ENCODE data around the gene SETBP1.

Gene SETBP1

GRCh38 chr18:44774191-44774590 lies 93.5 kb downstream of the SETBP1 start:
- peaks cover 24% of the 10 kb centered on the region for H3K79me2 ChIP-seq (ENCODE audit: control insufficient read depth, low read length)
- no peak for TF ChIP-seq EZH2phosphoT487 (IDR thresholded peaks at IDR 0.05; ENCODE audit: borderline replicate concordance, low read length)
- H3F3A ChIP-seq (ENCODE audit: control insufficient read depth, insufficient read depth): no peaks in the 10 kb centered on the region
- no peaks in the 10 kb centered on the region for H3K27me3 ChIP-seq (ENCODE audit: control insufficient read depth, low read length)
- no peak overlapping the region for H3K27ac ChIP-seq (ENCODE audit: low read depth, low read length)
- H3K9me3 ChIP-seq (ENCODE audit: control insufficient read depth, insufficient read depth, low read length): no peaks in the 10 kb centered on the region
- H3K4me2 ChIP-seq (ENCODE audit: low read length): no peak overlapping the region
- H3K4me3 ChIP-seq (ENCODE audit: low read length): no peak overlapping the region
- no peaks in the 10 kb centered on the region for H3K36me3 ChIP-seq (ENCODE audit: control insufficient read depth, low read length)
- H4K20me1 ChIP-seq (ENCODE audit: control insufficient read depth, insufficient read depth, low read depth, low read length): no peaks in the 10 kb centered on the region
- peaks cover 29% of the 10 kb centered on the region for H3K4me1 ChIP-seq (ENCODE audit: control insufficient read depth, low read length)
- H3K9me2 ChIP-seq (replicated peaks; ENCODE audit: control insufficient read depth, low read length): no peaks in the 10 kb centered on the region

GRCh38 chr18:44777457-44778192 lies 96.9 kb downstream of the SETBP1 start:
- no peaks in the 10 kb centered on the region for H3F3A ChIP-seq (ENCODE audit: control insufficient read depth, insufficient read depth)
- no peak overlapping the region for H3K4me2 ChIP-seq (ENCODE audit: low read length)
- no peaks in the 10 kb centered on the region for H3K36me3 ChIP-seq (ENCODE audit: control insufficient read depth, low read length)
- no peak overlapping the region for H3K27ac ChIP-seq (ENCODE audit: low read depth, low read length)
- H4K20me1 ChIP-seq (ENCODE audit: control insufficient read depth, insufficient read depth, low read depth, low read length): no peaks in the 10 kb centered on the region
- H3K4me3 ChIP-seq (ENCODE audit: low read length): no peak overlapping the region
- no peaks in the 10 kb centered on the region for H3K9me2 ChIP-seq (replicated peaks; ENCODE audit: control insufficient read depth, low read length)
- peaks cover 11% of the 10 kb centered on the region; the same call in 1 of the 2 replicates for H3K79me2 ChIP-seq (ENCODE audit: control insufficient read depth, low read length)
- H3K9me3 ChIP-seq (ENCODE audit: control insufficient read depth, insufficient read depth, low read length): no peaks in the 10 kb centered on the region
- 0 out of 2 replicates have a peak, but pooled peaks cover 2% of the 10 kb centered on the region for H3K4me1 ChIP-seq (ENCODE audit: control insufficient read depth, low read length)
- H3K27me3 ChIP-seq (ENCODE audit: control insufficient read depth, low read length): no peaks in the 10 kb centered on the region
- TF ChIP-seq EZH2phosphoT487 (IDR thresholded peaks at IDR 0.05; ENCODE audit: borderline replicate concordance, low read length): no peak
- TF ChIP-seq, protein P1, sequence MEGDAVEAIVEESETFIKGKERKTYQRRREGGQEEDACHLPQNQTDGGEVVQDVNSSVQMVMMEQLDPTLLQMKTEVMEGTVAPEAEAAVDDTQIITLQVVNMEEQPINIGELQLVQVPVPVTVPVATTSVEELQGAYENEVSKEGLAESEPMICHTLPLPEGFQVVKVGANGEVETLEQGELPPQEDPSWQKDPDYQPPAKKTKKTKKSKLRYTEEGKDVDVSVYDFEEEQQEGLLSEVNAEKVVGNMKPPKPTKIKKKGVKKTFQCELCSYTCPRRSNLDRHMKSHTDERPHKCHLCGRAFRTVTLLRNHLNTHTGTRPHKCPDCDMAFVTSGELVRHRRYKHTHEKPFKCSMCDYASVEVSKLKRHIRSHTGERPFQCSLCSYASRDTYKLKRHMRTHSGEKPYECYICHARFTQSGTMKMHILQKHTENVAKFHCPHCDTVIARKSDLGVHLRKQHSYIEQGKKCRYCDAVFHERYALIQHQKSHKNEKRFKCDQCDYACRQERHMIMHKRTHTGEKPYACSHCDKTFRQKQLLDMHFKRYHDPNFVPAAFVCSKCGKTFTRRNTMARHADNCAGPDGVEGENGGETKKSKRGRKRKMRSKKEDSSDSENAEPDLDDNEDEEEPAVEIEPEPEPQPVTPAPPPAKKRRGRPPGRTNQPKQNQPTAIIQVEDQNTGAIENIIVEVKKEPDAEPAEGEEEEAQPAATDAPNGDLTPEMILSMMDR (IDR thresholded peaks at IDR 0.05; ENCODE audit: low read depth, low read length, poor library complexity, severe bottlenecking): no peak

GRCh38 chr18:44778788-44779187 lies 98.1 kb downstream of the SETBP1 start:
- no peaks in the 10 kb centered on the region for H4K20me1 ChIP-seq (ENCODE audit: control insufficient read depth, insufficient read depth, low read depth, low read length)
- H3K9me2 ChIP-seq (replicated peaks; ENCODE audit: control insufficient read depth, low read length): no peaks in the 10 kb centered on the region
- TF ChIP-seq, protein P1 (IDR thresholded peaks at IDR 0.05; ENCODE audit: low read depth, low read length, poor library complexity, severe bottlenecking): no peak
- no peak for TF ChIP-seq EZH2phosphoT487 (IDR thresholded peaks at IDR 0.05; ENCODE audit: borderline replicate concordance, low read length)
- H3K9me3 ChIP-seq (ENCODE audit: control insufficient read depth, insufficient read depth, low read length): no peaks in the 10 kb centered on the region
- no peak overlapping the region for H3K27ac ChIP-seq (ENCODE audit: low read depth, low read length)
- H3F3A ChIP-seq (ENCODE audit: control insufficient read depth, insufficient read depth): no peaks in the 10 kb centered on the region
- H3K79me2 ChIP-seq (ENCODE audit: control insufficient read depth, low read length): peaks cover 11% of the 10 kb centered on the region; the same call in 1 of the 2 replicates
- no peaks in the 10 kb centered on the region for H3K27me3 ChIP-seq (ENCODE audit: control insufficient read depth, low read length)
- H3K4me3 ChIP-seq (ENCODE audit: low read length): no peak overlapping the region
- H3K36me3 ChIP-seq (ENCODE audit: control insufficient read depth, low read length): no peaks in the 10 kb centered on the region
- H3K4me1 ChIP-seq (ENCODE audit: control insufficient read depth, low read length): 0 out of 2 replicates have a peak, but pooled peaks cover 2% of the 10 kb centered on the region
- H3K4me2 ChIP-seq (ENCODE audit: low read length): no peak overlapping the region

GRCh38 chr18:44779753-44780292 lies 99.1 kb downstream of the SETBP1 start:
- no peak overlapping the region for H3K27ac ChIP-seq (ENCODE audit: low read depth, low read length)
- H3K4me1 ChIP-seq (ENCODE audit: control insufficient read depth, low read length): peaks cover 10% of the 10 kb centered on the region
- 0 out of 2 replicates have a peak, but pooled peaks cover 5% of the 10 kb centered on the region for H3K79me2 ChIP-seq (ENCODE audit: control insufficient read depth, low read length)
- H3K4me3 ChIP-seq (ENCODE audit: low read length): no peak overlapping the region
- no peaks in the 10 kb centered on the region for H4K20me1 ChIP-seq (ENCODE audit: control insufficient read depth, insufficient read depth, low read depth, low read length)
- H3K9me2 ChIP-seq (replicated peaks; ENCODE audit: control insufficient read depth, low read length): no peaks in the 10 kb centered on the region
- TF ChIP-seq EZH2phosphoT487 (IDR thresholded peaks at IDR 0.05; ENCODE audit: borderline replicate concordance, low read length): no peak
- TF ChIP-seq, protein P1 (IDR thresholded peaks at IDR 0.05; ENCODE audit: low read depth, low read length, poor library complexity, severe bottlenecking): no peak
- H3K4me2 ChIP-seq (ENCODE audit: low read length): no peak overlapping the region
- no peaks in the 10 kb centered on the region for H3F3A ChIP-seq (ENCODE audit: control insufficient read depth, insufficient read depth)
- H3K36me3 ChIP-seq (ENCODE audit: control insufficient read depth, low read length): no peaks in the 10 kb centered on the region
- no peaks in the 10 kb centered on the region for H3K9me3 ChIP-seq (ENCODE audit: control insufficient read depth, insufficient read depth, low read length)
- no peaks in the 10 kb centered on the region for H3K27me3 ChIP-seq (ENCODE audit: control insufficient read depth, low read length)
